ENCODE results near the gene MPL. TPM values are rescaled to one million over a fixed set of nuclear protein-coding genes. Genes with fewer than 3 reads are reported as not detected.

Gene MPL
- total and polyA plus RNA-seq, 2 of the 13 experiments (the other 11 are each of a cell fraction or from before 2014, with no cell fraction given) = not detected

DNA sequence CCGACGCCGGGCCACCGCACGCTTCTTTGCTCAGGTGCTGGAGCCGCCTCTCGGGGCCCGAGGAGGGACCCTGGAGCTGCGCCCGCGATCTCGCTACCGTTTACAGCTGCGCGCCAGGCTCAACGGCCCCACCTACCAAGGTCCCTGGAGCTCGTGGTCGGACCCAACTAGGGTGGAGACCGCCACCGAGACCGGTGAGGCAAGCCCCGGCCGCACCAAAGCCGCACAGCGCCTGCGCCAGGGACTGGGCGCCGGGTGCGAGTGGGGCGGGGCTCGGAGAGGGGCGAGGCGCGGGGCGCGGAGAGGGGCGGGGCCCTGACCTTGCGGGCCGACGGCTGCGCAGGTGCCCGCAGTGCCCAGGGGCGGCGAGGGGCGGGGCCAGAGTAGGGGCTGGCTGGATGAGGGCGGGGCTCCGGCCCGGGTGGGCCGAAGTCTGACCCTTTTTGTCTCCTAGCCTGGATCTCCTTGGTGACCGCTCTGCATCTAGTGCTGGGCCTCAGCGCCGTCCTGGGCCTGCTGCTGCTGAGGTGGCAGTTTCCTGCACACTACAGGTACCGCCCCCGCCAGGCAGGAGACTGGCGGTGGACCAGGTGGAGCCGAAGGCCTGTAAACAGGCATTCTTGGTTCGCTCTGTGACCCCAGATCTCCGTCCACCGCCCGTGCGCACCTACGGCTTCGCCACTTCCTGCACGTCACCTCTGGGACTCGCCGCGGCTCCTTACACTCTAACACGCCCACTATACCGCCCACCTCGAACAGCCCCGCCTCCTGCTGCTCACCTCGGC lies 11.4 kb downstream of the MPL start (continued):
- TF ChIP-seq, protein P1, sequence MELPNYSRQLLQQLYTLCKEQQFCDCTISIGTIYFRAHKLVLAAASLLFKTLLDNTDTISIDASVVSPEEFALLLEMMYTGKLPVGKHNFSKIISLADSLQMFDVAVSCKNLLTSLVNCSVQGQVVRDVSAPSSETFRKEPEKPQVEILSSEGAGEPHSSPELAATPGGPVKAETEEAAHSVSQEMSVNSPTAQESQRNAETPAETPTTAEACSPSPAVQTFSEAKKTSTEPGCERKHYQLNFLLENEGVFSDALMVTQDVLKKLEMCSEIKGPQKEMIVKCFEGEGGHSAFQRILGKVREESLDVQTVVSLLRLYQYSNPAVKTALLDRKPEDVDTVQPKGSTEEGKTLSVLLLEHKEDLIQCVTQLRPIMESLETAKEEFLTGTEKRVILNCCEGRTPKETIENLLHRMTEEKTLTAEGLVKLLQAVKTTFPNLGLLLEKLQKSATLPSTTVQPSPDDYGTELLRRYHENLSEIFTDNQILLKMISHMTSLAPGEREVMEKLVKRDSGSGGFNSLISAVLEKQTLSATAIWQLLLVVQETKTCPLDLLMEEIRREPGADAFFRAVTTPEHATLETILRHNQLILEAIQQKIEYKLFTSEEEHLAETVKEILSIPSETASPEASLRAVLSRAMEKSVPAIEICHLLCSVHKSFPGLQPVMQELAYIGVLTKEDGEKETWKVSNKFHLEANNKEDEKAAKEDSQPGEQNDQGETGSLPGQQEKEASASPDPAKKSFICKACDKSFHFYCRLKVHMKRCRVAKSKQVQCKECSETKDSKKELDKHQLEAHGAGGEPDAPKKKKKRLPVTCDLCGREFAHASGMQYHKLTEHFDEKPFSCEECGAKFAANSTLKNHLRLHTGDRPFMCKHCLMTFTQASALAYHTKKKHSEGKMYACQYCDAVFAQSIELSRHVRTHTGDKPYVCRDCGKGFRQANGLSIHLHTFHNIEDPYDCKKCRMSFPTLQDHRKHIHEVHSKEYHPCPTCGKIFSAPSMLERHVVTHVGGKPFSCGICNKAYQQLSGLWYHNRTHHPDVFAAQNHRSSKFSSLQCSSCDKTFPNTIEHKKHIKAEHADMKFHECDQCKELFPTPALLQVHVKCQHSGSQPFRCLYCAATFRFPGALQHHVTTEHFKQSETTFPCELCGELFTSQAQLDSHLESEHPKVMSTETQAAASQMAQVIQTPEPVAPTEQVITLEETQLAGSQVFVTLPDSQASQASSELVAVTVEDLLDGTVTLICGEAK (IDR thresholded peaks at IDR 0.05) = no peak
- TF ChIP-seq, protein P1 (CRISPR knock-in tag; IDR thresholded peaks at IDR 0.05) = no peak
- TF ChIP-seq NBN (conservative IDR thresholded peaks at IDR 0.05) (no peak), ZBTB7B (CRISPR knock-in tag; IDR thresholded peaks at IDR 0.05) (no peak), HNRNPLL (IDR thresholded peaks at IDR 0.05; ENCODE audit: low read depth, low read length, poor library complexity, severe bottlenecking) (peak; percentile 56), SRSF9 (IDR thresholded peaks at IDR 0.05; ENCODE audit: borderline replicate concordance, insufficient read depth, low read depth, low read length, poor library complexity, severe bottlenecking) (no peak), FOXJ3 (CRISPR knock-in tag; IDR thresholded peaks at IDR 0.05; ENCODE audit: borderline replicate concordance) (no peak), ZNF615 (CRISPR knock-in tag; IDR thresholded peaks at IDR 0.05; ENCODE audit: borderline replicate concordance) (no peak), ZNF768 (CRISPR knock-in tag; IDR thresholded peaks at IDR 0.05) (peak; percentile 66; the same call in 1 of the 2 replicates), GABPB1 (CRISPR knock-in tag; IDR thresholded peaks at IDR 0.05) (peak; percentile 89), ZBTB42 (CRISPR knock-in tag; IDR thresholded peaks at IDR 0.05) (peak; percentile 72; the same call in 1 of the 2 replicates), RAD51 (IDR thresholded peaks at IDR 0.05; ENCODE audit: borderline replicate concordance) (no peak), ZNF34 (CRISPR knock-in tag; IDR thresholded peaks at IDR 0.05; ENCODE audit: borderline replicate concordance) (peak; percentile 53; the same call in 1 of the 2 replicates)
- TF ChIP-seq, protein P2, sequence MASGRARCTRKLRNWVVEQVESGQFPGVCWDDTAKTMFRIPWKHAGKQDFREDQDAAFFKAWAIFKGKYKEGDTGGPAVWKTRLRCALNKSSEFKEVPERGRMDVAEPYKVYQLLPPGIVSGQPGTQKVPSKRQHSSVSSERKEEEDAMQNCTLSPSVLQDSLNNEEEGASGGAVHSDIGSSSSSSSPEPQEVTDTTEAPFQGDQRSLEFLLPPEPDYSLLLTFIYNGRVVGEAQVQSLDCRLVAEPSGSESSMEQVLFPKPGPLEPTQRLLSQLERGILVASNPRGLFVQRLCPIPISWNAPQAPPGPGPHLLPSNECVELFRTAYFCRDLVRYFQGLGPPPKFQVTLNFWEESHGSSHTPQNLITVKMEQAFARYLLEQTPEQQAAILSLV (CRISPR knock-in tag; IDR thresholded peaks at IDR 0.05; ENCODE audit: borderline replicate concordance) = peak; percentile 85; the same call in 1 of the 2 replicates
- TF ChIP-seq, protein P3, sequence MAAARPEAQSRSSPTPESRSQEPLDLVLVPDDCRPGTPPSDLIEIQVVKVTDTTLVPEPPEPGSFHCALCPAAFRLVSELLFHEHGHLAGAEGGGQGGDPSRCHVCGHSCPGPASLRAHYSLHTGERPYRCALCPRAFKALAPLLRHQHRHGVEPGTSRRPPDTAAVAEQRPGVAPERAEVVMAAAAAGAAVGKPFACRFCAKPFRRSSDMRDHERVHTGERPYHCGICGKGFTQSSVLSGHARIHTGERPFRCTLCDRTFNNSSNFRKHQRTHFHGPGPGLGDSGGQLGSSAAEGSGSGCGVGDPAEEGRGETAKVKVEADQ (CRISPR knock-in tag; IDR thresholded peaks at IDR 0.05; ENCODE audit: borderline replicate concordance) = no peak; the same call in 1 of the 2 replicates
- TF ChIP-seq, protein P4, sequence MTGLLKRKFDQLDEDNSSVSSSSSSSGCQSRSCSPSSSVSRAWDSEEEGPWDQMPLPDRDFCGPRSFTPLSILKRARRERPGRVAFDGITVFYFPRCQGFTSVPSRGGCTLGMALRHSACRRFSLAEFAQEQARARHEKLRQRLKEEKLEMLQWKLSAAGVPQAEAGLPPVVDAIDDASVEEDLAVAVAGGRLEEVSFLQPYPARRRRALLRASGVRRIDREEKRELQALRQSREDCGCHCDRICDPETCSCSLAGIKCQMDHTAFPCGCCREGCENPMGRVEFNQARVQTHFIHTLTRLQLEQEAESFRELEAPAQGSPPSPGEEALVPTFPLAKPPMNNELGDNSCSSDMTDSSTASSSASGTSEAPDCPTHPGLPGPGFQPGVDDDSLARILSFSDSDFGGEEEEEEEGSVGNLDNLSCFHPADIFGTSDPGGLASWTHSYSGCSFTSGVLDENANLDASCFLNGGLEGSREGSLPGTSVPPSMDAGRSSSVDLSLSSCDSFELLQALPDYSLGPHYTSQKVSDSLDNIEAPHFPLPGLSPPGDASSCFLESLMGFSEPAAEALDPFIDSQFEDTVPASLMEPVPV (CRISPR knock-in tag; IDR thresholded peaks at IDR 0.05) = peak; percentile 73; the same call in 1 of the 2 replicates

Data from HepG2 (cell line).